Measurements from ENCODE around the gene CACNA1H. TPM values are rescaled to one million over a fixed set of nuclear protein-coding genes. Genes with fewer than 3 reads are reported as not detected.
"Not testable (repeated sequence)": the region's sequence is repeated elsewhere in the genome, so short reads cannot be mapped to it uniquely, and the experiment has no call there.

CACNA1H gene
- total RNA-seq, 1 donor from 2014 or later, result 36.2 TPM

DNA sequence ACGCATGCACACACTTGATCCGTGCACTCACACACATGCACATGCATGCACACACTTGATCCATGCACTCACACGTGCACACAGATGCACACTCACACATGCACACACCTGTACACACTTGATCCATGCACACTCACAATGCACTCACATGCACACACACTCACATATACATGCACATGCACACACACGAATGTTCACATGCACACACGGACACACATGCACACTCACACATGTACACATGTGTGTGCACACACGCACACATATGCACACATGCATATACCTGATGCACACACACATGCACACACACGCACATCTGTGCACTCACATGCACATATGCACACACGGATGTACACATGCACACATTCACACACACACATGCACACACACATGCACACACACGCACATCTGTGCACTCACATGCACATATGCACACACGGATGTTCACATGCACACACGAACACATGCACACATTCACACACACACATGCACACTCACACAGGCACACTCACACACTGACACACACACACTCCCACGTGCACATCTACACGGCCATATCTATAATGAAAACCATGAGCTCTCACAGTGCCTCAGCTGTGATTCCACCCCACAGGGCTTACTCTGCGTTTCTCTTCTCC, 95.1 kb downstream of the CACNA1H start:
- not testable (repeated sequence) for DNase-seq (ENCODE audit: low read depth)

DNA sequence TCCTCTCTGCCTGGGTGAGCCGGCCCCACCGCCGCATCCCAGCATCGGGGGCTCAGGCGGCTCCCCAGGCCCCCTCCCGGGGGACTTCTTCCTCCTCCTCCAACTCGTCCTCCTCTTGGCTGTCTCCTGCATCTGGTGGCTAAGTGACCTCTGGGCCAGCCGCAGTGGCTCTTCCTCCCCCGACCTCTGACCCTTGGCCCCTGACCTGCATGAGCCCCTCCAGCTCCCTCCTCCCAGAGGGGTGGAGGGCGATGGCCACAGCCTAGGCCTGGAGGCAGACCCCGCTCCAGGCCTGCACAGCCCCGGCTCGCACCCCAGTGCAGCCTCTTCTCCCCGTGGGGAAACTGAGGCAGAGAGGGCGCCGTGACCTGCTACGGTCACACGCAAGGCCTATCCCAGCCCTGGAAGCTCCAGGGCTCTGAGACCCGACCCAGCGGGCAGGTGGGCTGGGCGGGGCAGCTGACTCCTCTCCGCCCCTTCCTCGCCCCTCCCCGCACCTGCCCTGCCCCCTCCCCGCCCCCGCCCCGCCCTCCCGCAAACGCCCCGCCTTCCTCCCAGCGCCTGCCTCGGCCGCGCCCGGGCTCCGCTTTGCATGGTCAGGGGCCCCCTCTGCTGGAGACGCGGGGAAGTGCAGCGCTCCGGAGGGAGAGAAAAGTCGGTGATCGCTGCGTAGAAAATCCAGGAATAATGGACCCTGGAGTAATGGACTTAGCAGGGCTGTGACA, 96.3 kb downstream of the CACNA1H start:
- not testable (repeated sequence) for DNase-seq (ENCODE audit: low read depth)

GRCh38 chr16:1253701-1254364, 100.9 kb downstream of the CACNA1H start:
- DNase-seq (ENCODE audit: low read depth), result not testable (repeated sequence)

DNA sequence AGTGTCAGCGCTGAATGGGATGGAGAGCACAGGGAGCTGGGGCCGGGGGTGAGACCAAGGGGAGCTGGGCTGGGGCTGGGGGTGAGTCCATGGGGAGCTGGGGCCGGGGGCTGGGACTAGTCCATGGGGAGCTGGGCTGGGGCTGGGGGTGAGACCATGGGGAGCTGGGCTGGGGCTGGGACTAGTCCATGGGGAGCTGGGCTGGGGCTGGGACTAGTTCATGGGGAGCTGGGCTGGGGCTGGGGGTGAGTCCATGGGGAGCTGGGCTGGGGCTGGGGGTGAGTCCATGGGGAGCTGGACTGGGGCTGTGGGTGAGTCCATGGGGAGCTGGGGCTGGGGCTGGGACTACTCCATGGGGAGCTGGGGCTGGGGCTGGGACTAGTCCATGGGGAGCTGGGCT, 101.9 kb downstream of the CACNA1H start:
- not testable (repeated sequence) for DNase-seq (ENCODE audit: low read depth)

- DNase-seq (ENCODE audit: low read depth), result not testable (repeated sequence)
These were observed 102.6 kb downstream of the CACNA1H start, which contains the start of gene TPSD1 for GRCh38 chr16:1255276-1256122. TSS of gene TPSD1 (plus strand) at chr16:1256069. CDS start at chr16:1256281, 212 bp downstream.

GRCh38 chr16:1256296-1256873, 103.5 kb downstream of the CACNA1H start:
- not testable (repeated sequence) for DNase-seq (ENCODE audit: low read depth)

DNA sequence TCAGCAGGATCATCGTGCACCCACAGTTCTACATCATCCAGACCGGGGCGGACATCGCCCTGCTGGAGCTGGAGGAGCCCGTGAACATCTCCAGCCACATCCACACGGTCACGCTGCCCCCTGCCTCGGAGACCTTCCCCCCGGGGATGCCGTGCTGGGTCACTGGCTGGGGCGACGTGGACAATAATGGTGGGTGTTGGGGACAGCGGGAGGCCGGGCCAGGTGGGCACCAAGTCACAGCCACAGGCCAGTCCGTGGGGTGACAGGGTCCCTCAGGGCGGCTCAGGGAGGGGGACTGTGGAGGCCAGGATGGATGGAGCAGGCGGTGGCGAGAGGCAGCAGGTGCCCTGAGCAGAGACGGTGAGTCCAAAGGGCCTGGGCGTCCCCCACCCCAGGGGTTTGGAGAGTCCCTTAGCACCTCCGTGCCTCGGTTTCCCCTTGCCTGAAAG, 104.0 kb downstream of the CACNA1H start:
- DNase-seq (ENCODE audit: low read depth), result no peak

GRCh38 chr16:1257561-1258224, 104.8 kb downstream of the CACNA1H start:
- no peak for DNase-seq (ENCODE audit: low read depth)

- DNase-seq (ENCODE audit: low read depth), result no peak
These were observed 105.3 kb downstream of the CACNA1H start for GRCh38 chr16:1258225-1258600.

DNA sequence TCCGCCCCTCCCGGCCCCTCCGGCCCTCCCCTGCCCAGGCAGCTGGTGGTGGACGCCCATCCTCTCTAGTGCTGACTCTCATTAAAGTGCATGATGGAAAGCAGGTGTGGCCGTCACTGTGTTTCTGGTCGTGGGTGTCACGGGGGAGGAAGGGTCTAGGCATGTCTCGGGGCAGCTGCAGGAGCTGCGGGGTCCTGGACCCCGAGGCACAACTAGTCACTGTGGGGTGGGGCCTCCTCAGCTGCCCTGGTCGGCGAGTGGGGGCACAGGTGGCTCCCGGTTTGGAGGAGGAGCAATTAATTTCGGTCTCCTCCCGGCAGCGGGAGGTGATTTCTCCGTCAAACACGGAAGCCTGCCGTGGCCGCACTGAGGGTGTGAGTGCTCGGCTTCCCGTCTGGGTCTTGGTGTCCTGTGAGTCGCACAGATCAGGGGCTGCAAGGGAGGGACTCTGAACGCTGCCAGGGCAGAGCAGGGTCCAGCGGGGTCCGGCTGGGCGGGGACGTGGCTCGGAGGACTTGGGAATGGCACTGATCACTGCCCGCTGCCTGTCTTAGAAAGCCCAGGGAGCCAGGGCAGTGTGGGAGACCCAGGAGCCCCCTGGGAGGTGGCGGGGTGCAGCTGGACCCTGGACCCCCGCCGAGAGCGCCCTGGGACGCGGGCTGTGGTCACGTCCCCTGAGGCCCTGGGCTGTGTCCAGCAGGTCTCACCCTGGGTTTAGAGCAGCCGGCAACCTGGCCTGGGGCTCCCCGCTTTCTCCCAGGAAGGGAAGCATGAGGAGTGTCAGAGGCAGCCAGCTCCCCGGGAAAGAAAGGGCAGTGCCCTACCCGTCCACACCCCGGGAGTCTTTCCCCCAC, 106.2 kb downstream of the CACNA1H start:
- no peak for DNase-seq (ENCODE audit: low read depth)

DNA sequence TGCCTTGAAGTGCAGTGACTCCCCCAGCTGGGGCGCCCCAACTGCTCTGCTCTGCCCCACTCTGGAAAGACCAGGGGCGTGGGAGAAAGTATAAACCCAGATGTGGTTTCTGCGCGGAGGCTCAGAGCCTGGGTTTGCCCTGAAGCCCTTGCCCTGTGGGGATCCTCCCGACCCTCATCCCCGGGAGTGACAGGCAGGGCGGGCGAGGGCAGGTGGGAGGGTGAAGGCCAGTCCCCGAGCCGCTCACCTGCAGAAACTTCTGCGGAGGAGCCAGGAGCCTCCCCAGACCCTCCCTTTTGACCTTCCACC, 106.8 kb downstream of the CACNA1H start:
- no peak for DNase-seq (ENCODE audit: low read depth)

DNA sequence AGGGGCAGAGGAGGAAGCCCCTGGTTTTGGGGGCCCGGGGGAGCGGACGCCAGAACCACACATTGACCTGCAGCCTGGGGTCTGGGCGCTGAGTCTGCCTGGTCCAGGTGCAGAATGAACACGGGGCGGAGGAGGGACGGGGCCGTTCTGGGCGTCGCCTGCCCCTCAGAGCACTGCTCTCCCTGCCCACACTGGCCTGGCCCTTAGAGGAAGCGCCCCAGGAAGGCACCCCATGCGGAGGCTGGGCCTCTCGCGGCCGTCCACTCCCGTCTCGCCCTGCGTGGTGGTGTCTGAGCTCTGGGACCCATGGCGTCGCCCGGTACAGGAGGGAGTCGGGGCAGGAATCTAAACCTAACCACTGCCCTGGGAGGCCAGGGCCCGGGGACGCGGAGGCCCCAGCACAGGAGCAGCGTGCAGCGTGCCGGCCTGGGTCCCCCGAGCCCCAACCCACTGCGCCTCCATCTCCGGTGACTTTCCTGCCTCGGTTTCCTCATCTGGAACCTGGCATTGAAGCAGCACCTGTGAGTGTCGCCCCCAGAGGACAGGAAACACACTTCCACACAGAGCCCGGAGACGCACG, 107.3 kb downstream of the CACNA1H start:
- DNase-seq (ENCODE audit: low read depth), result no peak

GRCh38 chr16:1261131-1261892, 108.4 kb downstream of the CACNA1H start:
- no peak for DNase-seq (ENCODE audit: low read depth)

- no peak for DNase-seq (ENCODE audit: low read depth)
These were observed 109.4 kb downstream of the CACNA1H start for GRCh38 chr16:1262210-1262845.

GRCh38 chr16:1262846-1263221, 109.9 kb downstream of the CACNA1H start:
- no peak for DNase-seq (ENCODE audit: low read depth)

DNA sequence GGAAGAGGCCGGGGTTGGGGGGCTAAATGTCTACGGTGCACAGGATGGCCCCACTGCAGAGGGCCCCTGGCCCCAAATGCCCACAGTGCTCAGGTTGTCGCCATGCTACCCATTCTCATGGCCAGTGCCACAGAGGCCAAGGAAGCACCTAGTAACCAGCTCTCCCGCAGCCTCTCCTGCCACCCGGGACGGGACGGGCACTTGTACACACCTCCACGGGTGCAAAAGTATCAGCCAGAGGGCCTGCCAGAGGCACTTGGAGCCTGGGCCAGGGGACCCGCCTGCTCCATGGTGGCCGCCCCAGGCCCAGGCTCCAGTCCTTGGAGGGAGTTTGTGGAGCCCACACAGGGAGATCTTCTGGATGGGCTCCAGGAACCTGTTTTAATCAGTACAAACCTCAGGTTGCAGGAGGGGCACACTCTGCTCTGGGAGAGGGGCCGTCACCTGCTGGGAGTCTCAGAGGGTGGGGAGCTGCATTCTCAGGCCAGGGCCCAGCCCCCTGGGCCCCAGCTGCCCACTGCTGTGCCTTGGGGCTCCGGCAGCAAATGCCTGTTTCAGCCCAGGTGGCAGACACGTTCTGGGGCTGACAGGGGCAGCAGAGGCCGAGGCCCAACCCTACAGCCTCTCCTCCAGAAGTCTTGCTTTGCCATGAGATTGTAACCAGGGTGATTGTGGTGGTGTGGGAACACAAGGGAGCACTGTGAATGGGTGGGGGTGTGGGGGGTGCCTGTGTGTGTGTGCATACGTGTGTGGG, 110.9 kb downstream of the CACNA1H start:
- DNase-seq (ENCODE audit: low read depth), result no peak

DNA sequence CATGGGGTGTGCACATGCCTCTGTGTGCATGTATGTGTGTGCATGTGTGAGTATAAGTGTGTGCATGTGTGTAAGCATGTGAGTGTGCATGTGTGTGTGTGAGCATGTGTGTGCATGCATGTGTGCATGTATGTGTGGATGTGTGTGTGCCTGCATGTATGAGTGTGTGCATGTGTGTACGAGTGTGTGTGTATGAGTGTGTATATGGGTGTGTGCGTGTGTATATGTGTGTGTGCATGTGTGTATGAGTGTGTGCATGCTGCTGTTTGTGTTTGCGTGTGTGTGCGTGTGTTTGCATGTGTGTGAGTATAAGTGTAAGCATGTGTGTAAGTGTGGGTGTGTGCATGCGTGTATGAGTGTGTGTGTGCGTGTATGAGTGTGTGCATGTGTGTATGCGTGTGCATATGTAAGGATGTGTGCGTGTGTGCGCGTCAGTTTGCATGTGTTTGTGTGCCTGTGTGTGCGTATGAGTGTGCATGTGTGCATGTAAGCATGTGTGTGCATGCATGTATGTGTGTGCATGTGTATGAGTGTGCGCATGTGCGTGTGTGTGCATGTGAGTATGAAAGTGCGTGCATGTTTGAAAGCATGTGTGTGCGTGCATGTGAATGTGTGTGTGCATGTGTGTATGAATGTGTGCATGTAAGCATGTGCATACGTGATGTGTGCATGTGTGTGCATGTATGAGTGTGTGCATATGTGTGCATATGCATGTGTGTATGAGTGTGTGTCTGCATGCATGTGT, 111.6 kb downstream of the CACNA1H start:
- DNase-seq (ENCODE audit: low read depth), result no peak
